ENCODE results near the gene IPCEF1. TPM values are rescaled to one million over a fixed set of nuclear protein-coding genes. Genes with fewer than 3 reads are reported as not detected.
A peak's percentile ranks its signal among the peaks of the same experiment; 100 is the strongest.

IPCEF1 gene
- total and polyA plus RNA-seq, 4 donors, result 0.46 to 2.8 (median 1.3) TPM

GRCh38 chr6:154390034-154390433 is 33.4 kb upstream of the IPCEF1 start:
- no peak for TF ChIP-seq MAX (IDR thresholded peaks at IDR 0.05)
- Histone ChIP-seq H3K4me3 (ENCODE audit: low read depth in 1 of 3, low read length in 3 of 3) (no peak overlapping the region), H3K27ac (ENCODE audit: low read depth in 1 of 2, low read length in 2 of 2) (no peak overlapping the region), H3K36me3 (ENCODE audit: control insufficient read depth in 4 of 4, insufficient read depth in 3 of 4, low read depth in 1 of 4, low read length in 3 of 4) (no peaks in the 10 kb centered on the region), H3K9ac (ENCODE audit: low read depth in 1 of 2, low read length in 2 of 2) (no peak overlapping the region), H3K4me1 (ENCODE audit: control insufficient read depth in 4 of 4, insufficient read depth in 4 of 4, low read length in 3 of 4) (no peaks in the 10 kb centered on the region), H3K9me3 (ENCODE audit: control insufficient read depth in 4 of 4, low read length in 3 of 4) (no peaks in the 10 kb centered on the region), H3K27me3 (ENCODE audit: control insufficient read depth in 4 of 4, insufficient read depth in 4 of 4, low read length in 3 of 4) (no peaks in the 10 kb centered on the region)
- WGBS, result 94% methylated on average over 1 of the region's 1 CpG
- no peak for DNase-seq (ENCODE audit: low spot score)

GRCh38 chr6:154388803-154389202 is 32.2 kb upstream of the IPCEF1 start:
- H3K27me3 ChIP-seq (ENCODE audit: control insufficient read depth in 4 of 4, insufficient read depth in 4 of 4, low read length in 3 of 4), result no peaks in the 10 kb centered on the region
- H3K4me1 ChIP-seq (ENCODE audit: control insufficient read depth in 4 of 4, insufficient read depth in 4 of 4, low read length in 3 of 4), result no peaks in the 10 kb centered on the region
- WGBS, result 96% methylated on average over 3 of the region's 3 CpGs
- H3K9me3 ChIP-seq (ENCODE audit: control insufficient read depth in 4 of 4, low read length in 3 of 4), result no peaks in the 10 kb centered on the region
- no peak overlapping the region for H3K27ac ChIP-seq (ENCODE audit: low read depth in 1 of 2, low read length in 2 of 2)
- no peak overlapping the region for H3K9ac ChIP-seq (ENCODE audit: low read depth in 1 of 2, low read length in 2 of 2)
- DNase-seq (ENCODE audit: low spot score), result no peak
- no peak overlapping the region for H3K4me3 ChIP-seq (ENCODE audit: low read depth in 1 of 3, low read length in 3 of 3)
- TF ChIP-seq MAX (IDR thresholded peaks at IDR 0.05) (no peak), CTCF (IDR thresholded peaks at IDR 0.05; ENCODE audit: low read depth, low read length, missing input control) (no peak), HNF4G (IDR thresholded peaks at IDR 0.05) (no peak), ZBTB33 (IDR thresholded peaks at IDR 0.05) (no peak), YY1 (IDR thresholded peaks at IDR 0.05) (no peak), SP1 (IDR thresholded peaks at IDR 0.05) (no peak), NR2F2 (IDR thresholded peaks at IDR 0.05) (no peak), FOXA1 (IDR thresholded peaks at IDR 0.05) (no peak), ATF3 (IDR thresholded peaks at IDR 0.05) (no peak)
- H3K36me3 ChIP-seq (ENCODE audit: control insufficient read depth in 4 of 4, insufficient read depth in 3 of 4, low read depth in 1 of 4, low read length in 3 of 4), result no peaks in the 10 kb centered on the region

GRCh38 chr6:154386848-154387717 is 30.5 kb upstream of the IPCEF1 start:
- no peak overlapping the region for H3K4me3 ChIP-seq (ENCODE audit: low read depth in 1 of 3, low read length in 3 of 3)
- 90% methylated on average over 5 of the region's 5 CpGs for whole genome bisulfite sequencing
- no peak overlapping the region for H3K27ac ChIP-seq (ENCODE audit: low read depth in 1 of 2, low read length in 2 of 2)
- no peak for TF ChIP-seq REST (IDR thresholded peaks at IDR 0.05)
- TF ChIP-seq JUND (IDR thresholded peaks at IDR 0.05), result peak in 1 of 2 donors; percentile 10
- peaks cover 0 to 4% (median 3%) of the 10 kb centered on the region in 4 donors for H3K9me3 ChIP-seq (ENCODE audit: control insufficient read depth in 4 of 4, low read length in 3 of 4)
- H3K27me3 ChIP-seq (ENCODE audit: control insufficient read depth in 4 of 4, insufficient read depth in 4 of 4, low read length in 3 of 4), result no peaks in the 10 kb centered on the region
- H3K36me3 ChIP-seq (ENCODE audit: control insufficient read depth in 4 of 4, insufficient read depth in 3 of 4, low read depth in 1 of 4, low read length in 3 of 4), result no peaks in the 10 kb centered on the region
- DNase-seq (ENCODE audit: low spot score), result no peak
- no peaks in the 10 kb centered on the region for H3K4me1 ChIP-seq (ENCODE audit: control insufficient read depth in 4 of 4, insufficient read depth in 4 of 4, low read length in 3 of 4)
- H3K9ac ChIP-seq (ENCODE audit: low read depth in 1 of 2, low read length in 2 of 2), result no peak overlapping the region

All from liver (tissue), 9 donors.